ENCODE measurements around the gene APLP2. TPM values are rescaled to one million over a fixed set of nuclear protein-coding genes. Genes with fewer than 3 reads are reported as not detected.

Gene APLP2
- polyA plus RNA-seq, 1 donor from 2014 or later: 226 TPM

DNA sequence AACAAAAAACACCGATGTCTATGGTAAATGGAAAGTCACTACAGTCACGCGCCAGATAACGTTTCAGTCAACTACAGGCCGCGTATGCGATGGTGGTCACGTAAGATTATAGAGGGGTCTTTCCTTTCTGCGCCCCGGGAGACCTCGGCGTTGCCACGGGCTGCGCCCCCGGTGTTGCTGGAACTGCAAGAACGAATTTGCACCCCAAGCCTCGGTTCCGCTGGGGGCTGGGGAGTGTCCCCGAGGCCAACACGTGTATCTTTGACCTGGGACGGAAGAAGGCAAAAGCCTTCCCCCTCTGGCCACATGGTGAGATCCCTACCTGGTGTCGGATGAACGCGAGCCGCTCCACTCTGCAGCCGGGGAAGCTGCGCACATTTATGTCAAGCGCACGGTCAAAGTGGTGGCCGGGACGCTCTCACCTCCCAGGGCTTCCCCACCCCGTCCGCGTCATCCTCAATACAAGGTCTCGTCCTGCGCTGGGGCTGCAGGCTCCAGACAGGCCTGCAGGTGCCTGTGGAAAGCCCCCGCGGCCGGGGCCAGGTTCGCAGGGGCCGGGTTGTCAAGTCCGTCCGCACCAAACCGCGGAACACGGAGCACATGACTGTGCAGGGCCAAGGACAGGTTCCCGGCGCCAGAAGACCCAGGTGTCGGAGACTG is 29.3 kb upstream of the APLP2 start:
- no peak for TF ChIP-seq TAF1 (IDR thresholded peaks at IDR 0.05; ENCODE audit: low read depth)
- no peak for TF ChIP-seq RAD21 (conservative IDR thresholded peaks at IDR 0.05)
- TF ChIP-seq, protein P1, sequence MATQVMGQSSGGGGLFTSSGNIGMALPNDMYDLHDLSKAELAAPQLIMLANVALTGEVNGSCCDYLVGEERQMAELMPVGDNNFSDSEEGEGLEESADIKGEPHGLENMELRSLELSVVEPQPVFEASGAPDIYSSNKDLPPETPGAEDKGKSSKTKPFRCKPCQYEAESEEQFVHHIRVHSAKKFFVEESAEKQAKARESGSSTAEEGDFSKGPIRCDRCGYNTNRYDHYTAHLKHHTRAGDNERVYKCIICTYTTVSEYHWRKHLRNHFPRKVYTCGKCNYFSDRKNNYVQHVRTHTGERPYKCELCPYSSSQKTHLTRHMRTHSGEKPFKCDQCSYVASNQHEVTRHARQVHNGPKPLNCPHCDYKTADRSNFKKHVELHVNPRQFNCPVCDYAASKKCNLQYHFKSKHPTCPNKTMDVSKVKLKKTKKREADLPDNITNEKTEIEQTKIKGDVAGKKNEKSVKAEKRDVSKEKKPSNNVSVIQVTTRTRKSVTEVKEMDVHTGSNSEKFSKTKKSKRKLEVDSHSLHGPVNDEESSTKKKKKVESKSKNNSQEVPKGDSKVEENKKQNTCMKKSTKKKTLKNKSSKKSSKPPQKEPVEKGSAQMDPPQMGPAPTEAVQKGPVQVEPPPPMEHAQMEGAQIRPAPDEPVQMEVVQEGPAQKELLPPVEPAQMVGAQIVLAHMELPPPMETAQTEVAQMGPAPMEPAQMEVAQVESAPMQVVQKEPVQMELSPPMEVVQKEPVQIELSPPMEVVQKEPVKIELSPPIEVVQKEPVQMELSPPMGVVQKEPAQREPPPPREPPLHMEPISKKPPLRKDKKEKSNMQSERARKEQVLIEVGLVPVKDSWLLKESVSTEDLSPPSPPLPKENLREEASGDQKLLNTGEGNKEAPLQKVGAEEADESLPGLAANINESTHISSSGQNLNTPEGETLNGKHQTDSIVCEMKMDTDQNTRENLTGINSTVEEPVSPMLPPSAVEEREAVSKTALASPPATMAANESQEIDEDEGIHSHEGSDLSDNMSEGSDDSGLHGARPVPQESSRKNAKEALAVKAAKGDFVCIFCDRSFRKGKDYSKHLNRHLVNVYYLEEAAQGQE (IDR thresholded peaks at IDR 0.05; ENCODE audit: borderline replicate concordance): no peak
- TF ChIP-seq MXI1 (conservative IDR thresholded peaks at IDR 0.05; ENCODE audit: poor library complexity, severe bottlenecking): no peak
- TF ChIP-seq POLR2AphosphoS5 (IDR thresholded peaks at IDR 0.05): no peak
- no peak for TF ChIP-seq EP300 (conservative IDR thresholded peaks at IDR 0.05; ENCODE audit: poor library complexity, severe bottlenecking)
- H3K27me3 ChIP-seq (ENCODE audit: insufficient read depth, low read depth, low read length): no peaks in the 10 kb centered on the region
- no peak overlapping the region for H3K4me3 ChIP-seq (ENCODE audit: low read length)
- no peaks in the 10 kb centered on the region for H3K36me3 ChIP-seq (ENCODE audit: insufficient read depth, low read length)
- no peaks in the 10 kb centered on the region for H3K79me2 ChIP-seq (replicated peaks; ENCODE audit: insufficient read depth, low read length)
- no peaks in the 10 kb centered on the region for H4K20me1 ChIP-seq (ENCODE audit: insufficient read depth)
- H3K9me3 ChIP-seq (ENCODE audit: low read length): peaks cover 3% of the 10 kb centered on the region
- no peaks in the 10 kb centered on the region for H3K9me2 ChIP-seq (ENCODE audit: insufficient read depth, low read length)
- H3K9ac ChIP-seq (ENCODE audit: low read length): no peak overlapping the region
- no peak overlapping the region for H3K27ac ChIP-seq (ENCODE audit: low read length)
- H3F3A ChIP-seq (ENCODE audit: insufficient read depth, low read length, poor library complexity, severe bottlenecking): no peaks in the 10 kb centered on the region
- H2AFZ ChIP-seq (ENCODE audit: low read depth, low read length): no peak overlapping the region
- H3K4me2 ChIP-seq (ENCODE audit: low read length): no peak overlapping the region

DNA sequence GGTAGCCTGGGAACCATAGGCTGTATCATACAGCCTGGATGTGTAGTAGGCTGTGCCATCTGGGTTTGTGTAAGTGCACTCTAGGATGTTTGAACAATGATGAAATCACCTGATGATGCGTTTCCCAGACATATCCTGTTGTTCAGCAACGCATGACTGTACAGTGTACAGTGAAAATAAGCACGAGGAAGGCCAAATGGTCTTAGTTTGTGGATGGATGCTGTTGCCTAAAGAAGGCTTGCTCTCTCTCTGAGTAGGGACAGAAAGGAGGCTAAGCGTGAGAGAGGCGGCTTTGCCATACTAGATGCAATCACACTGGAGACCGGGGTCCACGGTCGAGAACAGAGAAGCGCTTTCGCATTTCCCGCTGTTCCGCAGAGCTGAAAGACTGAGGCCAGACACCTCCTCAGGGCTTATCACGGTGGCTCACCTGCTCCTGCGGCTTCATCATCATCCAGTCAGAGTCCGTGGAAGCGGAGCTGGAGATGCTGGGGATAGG is 27.6 kb upstream of the APLP2 start:
- Histone ChIP-seq H3K9me3 (ENCODE audit: low read length) (peaks cover 3% of the 10 kb centered on the region), H3K36me3 (ENCODE audit: insufficient read depth, low read length) (no peaks in the 10 kb centered on the region), H3K9me2 (ENCODE audit: insufficient read depth, low read length) (no peaks in the 10 kb centered on the region), H2AFZ (ENCODE audit: low read depth, low read length) (no peak overlapping the region), H3F3A (ENCODE audit: insufficient read depth, low read length, poor library complexity, severe bottlenecking) (no peaks in the 10 kb centered on the region), H3K4me3 (ENCODE audit: low read length) (no peak overlapping the region), H3K27ac (ENCODE audit: low read length) (no peak overlapping the region), H3K9ac (ENCODE audit: low read length) (no peak overlapping the region), H3K4me2 (ENCODE audit: low read length) (no peak overlapping the region), H3K27me3 (ENCODE audit: insufficient read depth, low read depth, low read length) (no peaks in the 10 kb centered on the region), H4K20me1 (ENCODE audit: insufficient read depth) (no peaks in the 10 kb centered on the region), H3K79me2 (replicated peaks; ENCODE audit: insufficient read depth, low read length) (no peaks in the 10 kb centered on the region)
- no peak for TF ChIP-seq TAF1 (IDR thresholded peaks at IDR 0.05; ENCODE audit: low read depth)
- TF ChIP-seq EP300 (conservative IDR thresholded peaks at IDR 0.05; ENCODE audit: poor library complexity, severe bottlenecking): no peak
- no peak for TF ChIP-seq RAD21 (conservative IDR thresholded peaks at IDR 0.05)
- no peak for TF ChIP-seq POLR2AphosphoS5 (IDR thresholded peaks at IDR 0.05)
- no peak for TF ChIP-seq EZH2 (IDR thresholded peaks at IDR 0.05; ENCODE audit: borderline replicate concordance, insufficient read depth, low read length, poor library complexity, severe bottlenecking)
- no peak for TF ChIP-seq CTCF (IDR thresholded peaks at IDR 0.05; ENCODE audit: poor library complexity, severe bottlenecking)
- TF ChIP-seq MXI1 (conservative IDR thresholded peaks at IDR 0.05; ENCODE audit: poor library complexity, severe bottlenecking): no peak
- no peak for TF ChIP-seq SMC3 (conservative IDR thresholded peaks at IDR 0.05; ENCODE audit: poor library complexity)
- TF ChIP-seq, protein P1 (IDR thresholded peaks at IDR 0.05; ENCODE audit: borderline replicate concordance): no peak

All from neural cell (in vitro differentiated cells).